NOMO-1 treated with DMSO at 0.1 percent for 48 hours (cell line): ENCODE measurements around the gene TXNRD1.
"Not testable (repeated sequence)": the region's sequence is repeated elsewhere in the genome, so short reads cannot be mapped to it uniquely, and the experiment has no call there.

Source experiments
- DNase-seq: peaks from one replicate; lab custom pipeline; 2025; ENCODE audit not compliant: unreplicated experiment; lab: John Stamatoyannopoulos, UW

The TXNRD1 gene

GRCh38 chr12:104279164-104279563 lies 63.6 kb downstream of the TXNRD1 start:
- no peak for DNase-seq

GRCh38 chr12:104280111-104280510 lies 64.5 kb downstream of the TXNRD1 start:
- DNase-seq: no peak

GRCh38 chr12:104280717-104281458 lies 65.3 kb downstream of the TXNRD1 start:
- peak; percentile 59 for DNase-seq

- no peak for DNase-seq
Observed at GRCh38 chr12:104281636-104282035, 66.1 kb downstream of the TXNRD1 start.

GRCh38 chr12:104282109-104282508 lies 66.5 kb downstream of the TXNRD1 start:
- DNase-seq: no peak

GRCh38 chr12:104285740-104286515 lies 70.3 kb downstream of the TXNRD1 start:
- no peak for DNase-seq

GRCh38 chr12:104286516-104287482 lies 71.2 kb downstream of the TXNRD1 start:
- DNase-seq: peak; percentile 97

- peak; percentile 86 for DNase-seq
Observed at GRCh38 chr12:104288635-104289274, 73.2 kb downstream of the TXNRD1 start.

GRCh38 chr12:104290320-104290719 lies 74.7 kb downstream of the TXNRD1 start:
- DNase-seq: no peak

- no peak for DNase-seq
Observed at GRCh38 chr12:104290855-104291254, 75.3 kb downstream of the TXNRD1 start.

- DNase-seq: no peak
Observed at GRCh38 chr12:104291867-104292524, 76.4 kb downstream of the TXNRD1 start.

GRCh38 chr12:104292872-104293794 lies 77.6 kb downstream of the TXNRD1 start:
- no peak for DNase-seq

GRCh38 chr12:104294158-104294859 lies 78.7 kb downstream of the TXNRD1 start:
- DNase-seq: not testable (repeated sequence)

GRCh38 chr12:104294927-104295668 lies 79.5 kb downstream of the TXNRD1 start:
- DNase-seq: no peak

GRCh38 chr12:104295954-104296353 lies 80.4 kb downstream of the TXNRD1 start:
- DNase-seq: no peak

- no peak for DNase-seq
Observed at GRCh38 chr12:104296718-104297117, 81.1 kb downstream of the TXNRD1 start.

- no peak for DNase-seq
Observed at GRCh38 chr12:104297477-104298113, 82.0 kb downstream of the TXNRD1 start.
